CD4-positive, alpha-beta T cell treated with Interleukin-6 at 100 ng/mL for 8 hours (primary cell): ENCODE results near the gene NCKAP5.
"Not testable (repeated sequence)": the region's sequence is repeated elsewhere in the genome, so short reads cannot be mapped to it uniquely, and the experiment has no call there.

Source experiments
- DNase-seq: peaks from one replicate; pipeline ENCODE4 v3.0.0-alpha.2; 2020; ENCODE audit warnings: mixed read lengths, low spot score

The NCKAP5 gene

DNA sequence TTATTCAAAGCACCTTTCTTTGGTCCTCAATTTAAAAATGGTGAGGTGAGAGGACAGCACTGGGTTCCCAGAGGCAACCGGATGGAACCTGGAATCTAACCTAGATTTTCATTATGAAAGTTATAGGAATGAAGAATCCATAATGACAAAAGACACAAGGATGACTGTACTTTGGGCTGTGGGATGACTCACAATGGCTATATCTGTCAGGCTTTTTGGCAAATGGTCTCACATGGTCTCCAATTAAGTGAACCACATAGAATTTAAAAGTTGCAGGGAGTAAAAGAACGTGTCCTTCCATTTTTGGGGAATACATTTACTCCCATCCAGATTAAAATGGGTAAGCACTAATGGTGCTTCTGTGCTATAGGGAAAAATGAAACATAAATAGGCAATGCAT lies 866.5 kb downstream of the NCKAP5 start:
- DNase-seq: no peak

DNA sequence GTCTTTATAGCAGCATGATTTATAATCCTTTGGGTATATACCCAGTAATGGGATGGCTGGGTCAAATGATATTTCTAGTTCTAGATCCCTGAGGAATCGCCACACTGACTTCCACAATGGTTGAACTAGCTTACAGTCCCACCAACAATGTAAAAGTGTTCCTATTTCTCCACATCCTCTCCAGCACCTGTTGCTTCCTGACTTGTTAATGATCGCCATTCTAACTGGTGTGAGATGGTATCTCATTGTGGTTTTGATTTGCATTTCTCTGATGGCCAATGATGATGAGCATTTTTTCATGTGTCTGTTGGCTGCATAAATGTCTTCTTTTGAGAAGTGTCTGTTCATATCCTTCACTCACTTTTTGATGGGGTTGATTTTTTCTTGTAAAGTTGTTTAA lies 868.5 kb downstream of the NCKAP5 start:
- not testable (repeated sequence) for DNase-seq

DNA sequence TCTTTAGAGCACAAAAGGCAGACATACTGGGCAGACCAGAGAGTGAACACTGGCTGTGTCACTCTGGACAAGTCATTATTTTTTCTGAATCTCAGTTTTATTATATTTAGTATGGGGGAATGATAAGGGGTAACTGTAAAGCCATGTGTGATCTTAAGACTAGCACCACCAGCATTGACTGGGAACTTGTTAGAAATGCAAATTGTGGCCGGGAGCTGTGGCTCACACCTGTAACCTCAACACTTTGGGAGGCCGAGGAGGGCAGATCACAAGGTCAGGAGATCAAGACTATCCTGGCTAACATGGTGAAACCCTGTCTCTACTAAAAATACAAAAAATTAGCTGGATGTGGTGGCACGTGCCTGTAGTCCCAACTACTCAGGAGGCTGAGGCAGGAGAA lies 869.9 kb downstream of the NCKAP5 start:
- DNase-seq: not testable (repeated sequence)

DNA sequence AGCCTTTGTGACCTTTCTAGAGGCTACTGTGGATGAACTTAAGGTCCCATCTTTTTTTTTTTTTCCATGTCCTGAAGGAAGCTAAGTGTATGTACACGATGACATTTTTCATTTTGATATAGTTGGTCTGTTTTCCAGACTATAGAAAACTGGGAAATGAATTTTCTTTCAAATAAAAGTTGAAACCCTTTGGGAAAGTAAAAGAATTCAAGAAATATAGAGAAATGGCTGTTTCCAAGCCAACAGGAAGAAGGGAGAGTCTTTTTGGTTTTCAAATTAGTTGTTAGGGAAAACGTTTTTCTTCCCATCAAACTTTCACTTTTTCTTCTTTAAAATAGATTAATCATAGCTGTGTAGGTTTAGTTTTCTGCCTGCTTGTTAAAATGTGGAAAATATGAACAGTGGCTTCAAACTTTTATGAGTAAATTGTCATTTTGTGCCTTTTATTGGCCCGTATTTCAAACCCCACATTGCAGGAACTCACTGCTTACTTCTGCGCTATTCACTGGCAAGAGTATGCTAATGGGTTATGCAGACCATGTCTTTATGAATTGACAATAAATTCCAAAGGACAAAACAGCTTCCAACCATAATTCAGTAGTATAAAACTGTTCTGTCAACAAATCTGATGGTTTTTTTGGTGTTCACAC lies 870.6 kb downstream of the NCKAP5 start:
- DNase-seq: no peak

DNA sequence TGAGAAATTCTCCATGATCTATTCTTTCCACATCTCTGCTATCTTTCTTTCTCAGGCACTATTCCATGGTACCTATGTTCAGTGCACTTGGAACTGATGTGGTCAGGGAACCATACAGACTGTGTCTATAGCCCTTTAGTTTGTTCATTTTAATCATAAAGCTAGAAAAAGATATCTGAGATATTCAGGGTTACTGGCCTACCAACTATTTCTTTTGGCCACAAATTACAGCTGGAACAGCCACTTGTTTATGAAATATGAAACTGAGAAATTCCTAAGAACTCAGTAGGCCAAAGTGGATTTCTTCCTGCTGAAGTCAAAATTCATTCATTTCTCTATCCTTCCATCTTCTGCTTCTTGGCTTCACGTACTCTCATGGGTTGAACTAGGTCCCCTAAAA lies 875.4 kb downstream of the NCKAP5 start:
- no peak for DNase-seq

DNA sequence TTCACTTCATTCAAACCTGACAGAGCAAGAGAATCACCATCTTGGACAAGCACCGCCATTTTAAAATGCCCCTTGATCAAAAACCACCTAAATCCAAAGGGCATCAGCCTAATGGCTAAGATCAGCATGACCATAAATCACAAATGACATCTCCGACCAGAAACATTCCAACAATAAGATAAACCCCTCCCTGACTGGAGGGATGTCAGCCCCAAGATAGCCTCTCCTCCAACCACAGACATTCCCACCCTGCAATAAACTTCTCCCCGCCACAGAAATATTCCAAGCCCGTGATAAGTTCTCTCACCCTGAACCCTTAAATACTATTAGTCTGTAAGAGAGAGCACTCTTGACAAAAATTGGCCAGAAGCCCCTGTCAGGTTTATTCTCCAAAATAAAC lies 876.7 kb downstream of the NCKAP5 start:
- no peak for DNase-seq

DNA sequence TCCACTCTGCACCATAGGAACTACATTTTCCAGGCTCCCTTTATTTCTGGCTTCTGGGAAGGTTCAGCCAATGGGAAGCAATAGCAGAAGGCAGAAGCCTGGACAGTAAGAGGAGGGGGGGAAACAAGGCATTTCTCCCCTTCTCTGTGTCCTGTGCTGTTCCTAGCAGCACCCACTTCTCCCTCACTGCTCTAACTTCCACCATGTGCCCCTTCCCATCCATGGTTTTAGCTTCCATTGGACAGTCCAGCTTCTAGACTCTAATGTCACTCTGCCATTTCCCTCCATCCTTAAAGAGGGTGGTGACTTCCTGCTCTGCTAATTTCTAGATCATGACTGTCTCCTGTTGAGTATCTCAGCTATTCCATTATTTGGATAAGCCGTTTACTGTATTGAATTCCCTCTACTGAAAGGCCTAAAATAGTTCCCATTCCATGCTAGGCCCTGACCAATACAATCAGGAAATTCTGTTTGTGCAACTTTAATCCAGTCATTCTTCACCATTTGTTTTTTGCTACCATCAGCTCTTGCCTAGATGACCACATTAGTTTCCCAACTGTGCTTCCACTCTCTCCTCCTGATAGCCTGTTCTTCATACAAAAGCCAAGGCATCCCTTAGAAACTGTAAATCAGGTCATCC lies 877.5 kb downstream of the NCKAP5 start:
- DNase-seq: no peak

DNA sequence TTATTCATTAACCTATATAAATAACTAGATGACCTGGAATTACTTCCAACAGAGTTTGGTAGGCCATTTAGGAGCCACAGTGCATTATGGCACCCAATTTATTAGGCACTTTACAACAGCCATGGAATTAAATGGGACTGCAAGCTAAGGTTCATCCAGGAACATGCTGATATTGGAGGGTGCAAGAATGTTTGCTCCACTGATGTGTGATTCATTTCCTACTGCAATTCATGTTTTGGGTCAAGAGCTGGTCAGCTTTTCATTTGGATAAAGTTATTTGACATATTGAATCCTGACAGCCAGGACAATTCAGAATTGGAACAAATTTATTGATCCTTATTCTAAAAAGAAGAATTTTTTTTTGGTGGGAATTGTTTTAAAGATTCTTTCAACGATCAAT lies 886.5 kb downstream of the NCKAP5 start:
- no peak for DNase-seq

DNA sequence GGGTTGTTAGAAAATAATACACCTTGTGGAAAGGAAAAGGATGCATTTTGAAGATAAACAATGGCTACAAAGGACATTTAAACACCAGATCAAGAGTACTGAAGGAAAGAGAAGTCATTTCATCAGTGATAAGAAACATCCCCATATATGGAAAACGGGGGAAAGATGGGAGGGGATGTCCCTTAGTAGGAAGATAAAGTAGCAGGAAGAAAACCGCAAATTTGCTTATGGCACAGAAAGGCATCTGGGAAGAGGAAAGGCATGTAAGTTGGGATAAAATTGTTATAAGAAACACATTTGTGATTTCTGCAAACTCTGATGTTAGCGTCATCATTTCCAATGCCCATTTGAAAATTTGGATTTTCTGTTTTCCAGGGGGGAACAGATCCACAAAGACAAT lies 887.7 kb downstream of the NCKAP5 start:
- DNase-seq: no peak

DNA sequence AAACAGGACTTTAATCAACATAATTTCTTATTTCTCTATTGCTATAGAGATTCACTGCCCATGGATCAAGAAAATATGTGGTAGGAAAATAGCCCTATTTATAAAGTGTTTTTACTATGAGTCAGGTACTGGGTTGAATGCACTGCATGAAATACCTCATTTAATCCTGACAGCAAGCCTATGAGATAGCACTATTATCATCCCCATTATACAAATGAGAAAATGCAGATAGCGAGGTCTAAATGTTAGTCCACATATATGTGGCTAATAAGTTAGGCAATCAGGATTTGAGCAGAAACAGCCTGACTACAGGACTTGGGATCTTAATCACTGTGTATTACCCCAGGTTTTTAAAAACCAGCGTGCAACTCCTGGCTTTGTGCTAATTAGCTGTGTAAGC lies 889.8 kb downstream of the NCKAP5 start:
- DNase-seq: no peak

DNA sequence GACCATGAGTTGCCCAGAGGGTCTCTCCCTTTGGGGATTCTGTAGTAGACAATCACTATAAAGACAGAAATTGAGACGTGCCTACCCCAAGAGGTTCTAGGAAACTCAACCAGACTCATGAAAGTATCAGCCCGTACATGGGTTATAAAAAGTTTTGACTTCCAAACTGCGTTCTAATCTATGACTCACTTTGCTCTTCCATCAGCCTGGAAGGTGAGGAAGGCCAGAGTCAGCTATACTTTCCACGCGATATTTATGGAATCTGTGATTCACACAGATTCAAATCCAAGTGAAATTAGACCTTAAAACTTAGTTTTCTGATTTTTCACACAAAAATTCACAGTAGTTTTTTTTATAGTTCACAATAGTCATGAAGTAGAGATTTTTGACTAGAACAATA lies 890.6 kb downstream of the NCKAP5 start:
- DNase-seq: no peak

DNA sequence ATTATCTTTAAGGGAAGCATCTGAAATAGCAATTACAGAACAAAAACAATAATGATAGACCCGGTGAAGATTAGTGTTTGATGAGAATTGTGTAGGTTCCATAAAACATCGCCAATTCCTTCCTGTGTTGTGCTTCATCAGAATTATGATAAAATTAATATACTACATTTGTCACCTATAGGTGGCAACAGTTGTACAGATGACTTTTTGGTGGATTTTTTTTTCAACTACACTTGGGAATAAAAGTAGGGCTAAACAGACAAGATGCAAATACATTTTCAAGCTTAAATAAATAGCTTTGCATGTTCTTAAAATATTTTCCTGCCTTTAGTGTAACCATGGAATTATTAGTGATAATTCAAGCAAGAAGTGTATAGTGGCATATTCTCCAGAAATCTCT lies 891.3 kb downstream of the NCKAP5 start:
- no peak for DNase-seq

DNA sequence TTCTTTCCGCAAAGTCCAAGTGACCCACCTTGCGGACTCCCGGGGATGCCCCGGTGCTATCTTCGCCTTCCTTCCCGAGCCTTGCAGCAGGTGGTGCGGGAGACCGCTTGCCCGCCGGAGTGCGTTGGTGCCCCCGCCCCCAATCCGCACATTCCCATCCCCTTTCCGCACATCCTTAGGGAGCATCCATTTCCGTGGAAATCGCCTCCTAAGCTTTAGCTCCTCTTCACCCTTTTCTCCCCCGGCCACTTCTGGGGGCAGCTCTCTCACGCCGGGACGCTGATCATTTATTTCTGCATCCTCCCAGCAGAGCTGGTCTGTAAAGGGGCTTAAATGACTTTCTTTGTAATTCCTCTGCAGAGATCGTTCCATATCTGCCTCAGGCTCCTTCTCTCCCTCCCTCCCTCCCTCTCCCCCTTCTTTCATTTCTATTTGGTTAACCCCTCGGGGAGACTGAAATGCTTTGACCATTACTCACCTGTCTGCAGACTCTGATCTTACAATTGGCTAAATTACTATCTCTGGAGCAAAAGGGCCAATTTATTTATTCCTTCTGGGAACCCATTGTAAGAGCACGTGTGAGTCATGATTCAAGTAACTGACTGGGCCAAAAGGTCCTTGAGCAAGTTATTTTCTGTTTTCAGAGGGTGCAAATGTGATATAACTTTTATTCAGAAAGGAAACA lies 897.0 kb downstream of the NCKAP5 start:
- no peak for DNase-seq

DNA sequence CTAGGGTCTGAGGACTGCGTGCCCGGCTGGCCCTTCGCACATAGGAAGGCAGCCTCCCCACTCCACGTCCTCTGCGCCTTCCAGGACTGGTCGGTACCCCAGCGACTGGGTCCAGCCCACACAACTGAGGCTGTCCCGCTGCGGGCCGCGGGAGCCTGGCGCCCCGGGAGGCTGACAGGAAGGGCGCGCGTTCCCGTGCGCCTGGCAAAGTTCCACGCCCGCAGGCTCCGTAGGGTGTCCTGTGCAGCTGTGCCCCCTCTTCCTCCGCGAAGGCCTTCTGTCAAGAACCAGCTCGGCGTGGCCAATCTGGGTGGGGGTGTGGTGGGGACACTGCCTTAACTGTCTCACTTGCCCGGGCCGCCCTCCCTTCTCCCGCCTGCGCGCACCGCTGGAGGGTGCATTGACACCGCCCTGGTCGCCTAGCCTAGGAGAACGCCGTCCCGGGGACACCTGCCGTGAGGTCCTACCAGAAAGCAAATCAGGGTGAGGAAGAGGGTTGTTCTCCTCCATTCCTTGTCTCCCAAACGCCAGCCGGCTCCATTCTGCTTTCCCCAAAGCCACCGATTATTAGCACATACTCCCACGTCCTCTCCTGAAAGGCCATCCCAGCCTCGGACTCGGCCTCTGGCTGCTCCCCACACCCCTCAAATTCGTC lies 897.6 kb downstream of the NCKAP5 start:
- no peak for DNase-seq

DNA sequence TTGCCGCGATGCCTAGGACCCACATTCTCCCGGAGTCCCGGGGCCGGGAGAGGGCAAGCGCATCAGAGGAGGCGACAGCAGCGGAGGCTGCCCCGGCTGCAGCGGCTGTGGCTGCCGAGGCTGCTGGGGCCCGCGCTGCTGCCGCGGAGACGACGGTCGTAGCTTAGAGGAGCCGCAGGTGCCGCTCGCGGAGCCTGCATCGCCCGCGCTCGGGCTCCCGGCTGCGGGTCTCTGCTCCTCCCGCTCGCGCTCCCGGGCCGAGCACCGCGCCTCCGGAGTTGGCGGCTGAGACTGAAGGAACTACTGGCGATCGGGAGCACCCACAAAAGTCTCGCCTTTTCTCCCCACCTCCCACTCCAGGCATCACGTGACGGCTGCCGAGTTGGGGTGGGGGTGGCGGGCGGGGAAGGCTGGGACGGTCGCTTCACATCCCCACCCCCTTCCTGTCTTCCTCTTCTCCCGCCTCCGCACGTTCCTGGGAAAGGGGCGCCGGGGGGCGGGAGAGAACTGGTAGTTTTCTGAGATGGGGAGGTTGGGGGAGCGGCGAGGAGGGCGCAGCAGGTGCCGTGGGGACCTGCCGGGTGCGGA lies 898.3 kb downstream of the NCKAP5 start, which contains the start of gene LYPD1:
Gene LYPD1 (minus strand): TSS at position 298 of the 588 bp plus-strand sequence. CDS start 273 bp downstream, at position 25.
- DNase-seq: no peak

DNA sequence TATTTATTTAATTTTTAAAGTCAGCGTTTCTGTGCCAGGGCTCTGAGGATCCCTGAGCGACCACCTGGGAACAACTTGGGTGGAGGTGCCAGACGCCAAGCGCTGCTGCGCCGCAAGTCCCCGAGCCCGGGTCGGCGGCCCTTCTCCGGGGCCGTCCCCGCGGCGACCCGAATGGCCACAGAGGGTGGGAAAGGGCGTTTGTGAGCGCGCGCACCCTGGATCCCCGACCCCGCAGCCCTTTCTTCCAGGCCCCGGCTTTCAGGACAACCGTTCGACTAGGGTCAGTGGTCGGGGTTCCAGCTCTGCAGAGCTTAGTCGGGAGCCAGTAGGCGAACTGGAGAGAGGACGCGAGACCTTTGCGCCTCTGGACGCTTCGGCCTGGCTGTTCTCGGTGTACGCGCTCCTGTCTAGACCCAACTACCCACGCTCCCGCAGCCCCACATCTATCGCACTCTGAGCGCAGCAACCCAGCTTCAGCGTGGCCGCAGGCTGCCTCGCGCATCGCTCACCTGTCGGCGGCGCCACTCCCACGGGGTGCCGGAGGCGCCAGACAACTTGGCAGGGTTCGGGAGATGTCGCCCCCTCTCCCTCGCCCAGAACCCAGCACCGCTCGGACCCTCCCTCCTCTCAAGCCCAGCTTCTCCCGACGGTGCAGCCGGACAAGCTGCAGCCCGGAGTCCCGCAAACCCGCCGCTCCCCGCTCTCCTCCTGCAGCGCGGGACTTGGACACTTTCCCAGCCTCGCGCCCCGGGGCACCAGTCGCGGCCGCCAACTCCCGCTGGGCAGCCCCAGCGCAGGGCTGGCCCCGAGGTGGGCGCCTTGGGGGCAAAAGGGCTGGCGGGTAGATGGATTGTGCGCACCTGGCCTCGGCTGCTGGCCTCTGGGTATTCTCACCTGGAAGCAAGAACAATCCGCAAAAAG lies 899.0 kb downstream of the NCKAP5 start:
- no peak for DNase-seq

DNA sequence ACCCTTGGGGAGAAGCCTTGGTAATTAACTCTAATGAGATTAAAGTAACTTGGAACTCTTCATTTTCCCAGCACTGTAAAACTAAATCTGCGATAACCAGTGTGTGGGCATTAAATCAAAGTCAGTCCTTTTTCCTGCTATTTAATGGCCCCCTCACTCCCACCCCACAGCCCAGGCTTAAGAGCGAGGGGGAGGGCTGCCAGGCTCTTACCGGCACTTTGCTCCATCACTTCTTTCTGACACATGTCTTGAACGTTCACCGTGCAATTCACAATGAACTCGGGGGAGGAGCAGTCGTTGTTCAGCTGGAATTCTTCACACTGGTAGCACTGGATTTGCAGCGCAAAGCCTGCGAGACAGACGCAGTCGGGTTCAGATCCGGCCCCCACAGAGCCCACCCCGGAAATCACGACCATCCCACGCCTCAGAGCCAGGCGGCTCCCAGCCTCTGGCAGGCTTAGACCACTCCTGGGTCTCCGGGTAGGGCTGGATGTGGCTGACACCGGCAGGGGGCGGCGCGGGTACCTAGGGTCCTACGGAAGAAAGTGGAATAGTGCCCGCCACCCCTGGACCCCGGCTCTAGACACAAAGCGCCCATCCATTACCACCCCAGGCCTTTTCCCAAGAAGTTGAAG lies 900.0 kb downstream of the NCKAP5 start:
- DNase-seq: no peak

DNA sequence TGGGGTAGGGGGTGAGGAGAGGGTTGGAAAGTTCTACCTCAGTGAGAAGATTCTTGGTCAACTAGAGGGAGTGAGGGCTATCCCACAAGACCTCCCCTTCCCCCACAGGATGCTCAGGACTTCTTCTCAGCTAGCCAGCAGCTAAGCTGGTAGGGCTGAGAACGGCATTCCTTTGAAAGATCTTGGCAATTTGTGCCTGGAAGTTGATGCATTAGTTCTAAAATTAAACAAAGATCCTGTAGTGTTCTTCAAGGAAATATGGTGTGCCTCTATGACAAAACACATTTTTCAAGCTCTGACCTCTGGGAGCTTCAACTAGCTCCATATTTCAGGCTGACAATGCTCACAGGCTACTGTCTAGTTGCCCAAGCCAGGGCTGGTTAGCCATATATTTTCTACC lies 900.6 kb downstream of the NCKAP5 start:
- no peak for DNase-seq

DNA sequence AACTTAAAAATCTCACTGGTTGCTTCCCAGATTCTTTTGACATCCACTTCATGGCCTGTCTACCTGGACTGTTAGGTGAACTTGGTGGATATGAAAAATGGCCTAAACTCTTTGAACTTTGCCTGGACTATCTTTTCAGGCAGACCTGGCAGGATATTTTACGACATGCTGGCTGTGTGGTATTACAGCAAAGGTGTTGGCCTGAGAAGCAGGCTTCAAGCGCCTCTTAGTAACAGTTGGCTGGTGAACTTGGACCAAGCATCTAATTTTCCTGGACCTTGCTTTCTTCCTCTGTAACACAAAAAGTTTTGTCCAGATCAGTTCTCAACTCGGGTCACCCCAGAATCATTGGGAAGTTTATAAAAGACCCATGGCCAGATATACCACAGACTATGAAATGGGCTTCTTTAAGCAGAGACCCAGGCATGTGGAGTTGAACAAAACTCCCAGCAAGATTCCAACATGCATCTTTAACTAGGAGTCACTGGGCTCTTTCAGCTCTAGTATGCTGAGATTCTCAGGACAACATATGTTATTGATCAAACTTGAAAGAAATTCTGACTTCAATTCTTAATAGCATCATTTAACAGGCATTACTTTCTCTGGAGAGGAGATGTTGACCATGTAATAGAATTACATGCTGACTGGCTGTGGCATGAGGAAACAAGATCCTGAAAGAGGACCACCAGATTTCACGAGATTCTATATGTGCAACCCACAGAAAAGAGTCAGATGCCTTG lies 902.7 kb downstream of the NCKAP5 start:
- no peak for DNase-seq

DNA sequence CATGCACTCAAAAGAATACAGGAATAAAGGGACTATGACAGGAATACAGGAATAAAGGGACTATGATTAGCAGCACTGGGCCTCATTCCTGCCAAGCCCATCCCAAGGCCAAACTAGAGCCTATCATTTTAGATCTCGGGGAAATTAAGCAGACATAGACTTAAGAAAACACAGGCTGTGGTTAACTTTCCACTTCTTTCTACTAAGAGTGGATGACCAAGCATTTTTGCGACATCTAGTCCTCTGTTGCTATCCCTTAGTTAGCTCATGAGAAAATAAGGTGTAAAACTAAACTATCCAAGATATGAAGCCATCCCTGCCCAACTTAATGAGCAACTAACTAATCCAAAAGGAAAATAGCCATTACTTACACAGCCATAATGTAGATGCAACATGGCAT lies 904.2 kb downstream of the NCKAP5 start:
- DNase-seq: no peak
